Keratinocyte (primary cell): ENCODE results near the gene DNASE1. TPM values are rescaled to one million over a fixed set of nuclear protein-coding genes. Genes with fewer than 3 reads are reported as not detected.

Experiments
- DNase-seq: peaks from one replicate; pipeline ENCODE4 v3.0.0-alpha.2; 2011; ENCODE audit warnings: low read depth, missing footprints, low spot score
- FAIRE-seq: peaks from 2 replicates; lab custom pipeline; 2011; peaks lifted over from hg19 to GRCh38; lab: Jason Lieb, UNC
- H2AFZ ChIP-seq: 2 replicates; pipeline ENCODE4 v1.6.0; 2012; ENCODE audit warnings: low read length, control low read depth, inconsistent platforms; ENCODE audit not compliant: control insufficient read depth
- H3K27ac ChIP-seq: 2 replicates; pipeline ENCODE4 v1.5.1; 2011; ENCODE audit warnings: low read length; ENCODE audit not compliant: control insufficient read depth, insufficient read depth
- H3K27me3 ChIP-seq: 3 replicates; pipeline ENCODE4 v1.6.0; 2011; ENCODE audit warnings: low read length; ENCODE audit not compliant: control insufficient read depth, insufficient read depth; ENCODE audit errors: extremely low read depth
- H3K36me3 ChIP-seq, 2 experiments: 2 replicates in 1 of 2; 3 replicates in 1 of 2; pipeline ENCODE4 v1.5.1; 2011; ENCODE audit warnings: low read length in 2 of 2, mild to moderate bottlenecking in 1 of 2; ENCODE audit not compliant: control insufficient read depth in 2 of 2, insufficient read depth in 2 of 2; ENCODE audit errors: extremely low read depth in 1 of 2
- H3K4me1 ChIP-seq: 3 replicates; pipeline ENCODE4 v1.5.1; 2011; ENCODE audit warnings: low read length; ENCODE audit not compliant: control insufficient read depth, insufficient read depth; ENCODE audit errors: extremely low read depth
- H3K4me2 ChIP-seq: 3 replicates; pipeline ENCODE4 v1.6.0; 2011; ENCODE audit warnings: low read depth, low read length; ENCODE audit not compliant: control insufficient read depth, insufficient read depth; ENCODE audit errors: extremely low read depth
- H3K4me3 ChIP-seq, 3 experiments: fragments of 200-600 bp in 1 of 3; sonication (generic) in 1 of 3; 2 replicates in 2 of 3; 3 replicates in 1 of 3; pipeline ENCODE4 v1.5.1; 2011 to 2016; ENCODE audit warnings: low read length in 3 of 3, mild to moderate bottlenecking in 3 of 3, control low read depth in 2 of 3, inconsistent platforms in 1 of 3, low read depth in 1 of 3, mixed read lengths in 1 of 3, mixed run types in 1 of 3, moderate library complexity in 1 of 3; ENCODE audit not compliant: control insufficient read depth in 2 of 3, insufficient read depth in 2 of 3; ENCODE audit errors: extremely low read depth in 1 of 3
- H3K79me2 ChIP-seq: 2 replicates; pipeline ENCODE4 v1.6.0; 2012; ENCODE audit warnings: low read length; ENCODE audit not compliant: control insufficient read depth, insufficient read depth
- H3K9ac ChIP-seq: 3 replicates; pipeline ENCODE4 v1.6.0; 2011; ENCODE audit warnings: low read length; ENCODE audit not compliant: control insufficient read depth, insufficient read depth; ENCODE audit errors: extremely low read depth
- H3K9me1 ChIP-seq: 3 replicates; pipeline ENCODE4 v1.6.0; 2011; ENCODE audit warnings: low read length; ENCODE audit not compliant: control insufficient read depth, insufficient read depth; ENCODE audit errors: extremely low read depth
- H3K9me3 ChIP-seq: 2 replicates; pipeline ENCODE4 v1.5.1; 2012; ENCODE audit warnings: low read depth, low read length; ENCODE audit not compliant: control insufficient read depth
- H4K20me1 ChIP-seq: 3 replicates; pipeline ENCODE4 v1.6.0; 2011; ENCODE audit warnings: low read length; ENCODE audit not compliant: control insufficient read depth, insufficient read depth; ENCODE audit errors: extremely low read depth
- EZH2 ChIP-seq: IDR thresholded peaks from one replicate; pipeline ENCODE4 v1.6.1; 2012; ENCODE audit warnings: inconsistent platforms, mild to moderate bottlenecking, low read length, moderate library complexity
- dilution Hi-C: fragments of 300-500 bp; cut with MboI; formaldehyde crosslinking; loops from one replicate; pipeline ENCODE4 v1.7.0; 2020; ENCODE audit warnings: low sequenced_read_pairs; ENCODE audit not compliant: extremely low pct_ligation_motif_present
- polyA plus RNA-seq, 5 experiments: library from polyadenylated mRNA; depleted of rRNA in 3 of 5; stranded (reverse) in 3 of 5; stranded (forward) in 1 of 5; unstranded in 1 of 5; fragments of >200 nt; gene quantifications; 1 replicate in 1 of 5; 2 replicates in 3 of 5; 3 replicates in 1 of 5; pipeline versions ENCODE4 v1.2.1 to v1.2.3, GENCODE V29; 2011 to 2012; ENCODE audit warnings: missing spikeins in 2 of 5, low read depth in 1 of 5, low replicate concordance in 1 of 5
- TF ChIP-seq, protein P1 (sequence below), 3 experiments: IDR thresholded peaks in 1 of 3; conservative IDR thresholded peaks in 1 of 3; optimal IDR thresholded peaks in 1 of 3; 2 replicates in 2 of 3; 3 replicates in 1 of 3; pipeline versions ENCODE3 to v1.5.1; 2011; ENCODE audit warnings: low read length in 3 of 3, mild to moderate bottlenecking in 3 of 3, moderate library complexity in 2 of 3, control low read depth in 1 of 3, inconsistent platforms in 1 of 3; ENCODE audit not compliant: insufficient read depth in 2 of 3; ENCODE audit errors: extremely low read depth in 1 of 3

Gene DNASE1
- polyA plus RNA-seq, 1 donor (not counting 4 experiments of a cell fraction or from before 2014, with no cell fraction given), result 5.2 TPM

DNA sequence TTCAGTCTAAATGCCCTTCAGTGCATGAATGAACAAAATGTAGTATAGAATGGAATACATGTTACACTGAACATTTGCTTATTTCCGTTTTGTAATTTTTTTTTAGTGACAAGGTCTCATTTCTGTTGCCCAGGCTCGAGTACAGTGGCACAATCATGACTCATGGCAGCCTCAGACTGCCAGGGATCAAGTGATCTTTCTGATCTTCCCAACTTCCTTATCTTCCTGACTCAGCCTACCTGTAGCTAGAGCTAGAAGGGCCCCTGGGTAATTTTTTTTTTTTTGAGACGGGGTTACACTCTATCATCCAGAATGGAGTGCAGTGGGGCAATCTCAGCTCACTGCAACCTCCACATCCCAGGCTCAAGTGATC is 35.7 kb upstream of the DNASE1 start:
- Histone ChIP-seq H2AFZ (no peak overlapping the region), H3K9ac (no peak overlapping the region), H3K4me2 (peak overlapping the region; percentile 22), H3K36me3 (peaks cover 2 to 6% of the 10 kb centered on the region in 2 experiments), H3K4me1 (peaks cover 24% of the 10 kb centered on the region), H3K9me1 (no peaks in the 10 kb centered on the region), H3K27me3 (no peaks in the 10 kb centered on the region), H3K79me2 (peaks cover 30% of the 10 kb centered on the region), H3K27ac (no peak overlapping the region), H3K4me3 (no peak overlapping the region), H3K9me3 (no peaks in the 10 kb centered on the region), H4K20me1 (no peaks in the 10 kb centered on the region)
- dilution Hi-C loops, result no loop called here
- DNase-seq (peak; percentile 17), FAIRE-seq (peak; percentile 65)
- no peak for TF ChIP-seq EZH2
- TF ChIP-seq, protein P1, sequence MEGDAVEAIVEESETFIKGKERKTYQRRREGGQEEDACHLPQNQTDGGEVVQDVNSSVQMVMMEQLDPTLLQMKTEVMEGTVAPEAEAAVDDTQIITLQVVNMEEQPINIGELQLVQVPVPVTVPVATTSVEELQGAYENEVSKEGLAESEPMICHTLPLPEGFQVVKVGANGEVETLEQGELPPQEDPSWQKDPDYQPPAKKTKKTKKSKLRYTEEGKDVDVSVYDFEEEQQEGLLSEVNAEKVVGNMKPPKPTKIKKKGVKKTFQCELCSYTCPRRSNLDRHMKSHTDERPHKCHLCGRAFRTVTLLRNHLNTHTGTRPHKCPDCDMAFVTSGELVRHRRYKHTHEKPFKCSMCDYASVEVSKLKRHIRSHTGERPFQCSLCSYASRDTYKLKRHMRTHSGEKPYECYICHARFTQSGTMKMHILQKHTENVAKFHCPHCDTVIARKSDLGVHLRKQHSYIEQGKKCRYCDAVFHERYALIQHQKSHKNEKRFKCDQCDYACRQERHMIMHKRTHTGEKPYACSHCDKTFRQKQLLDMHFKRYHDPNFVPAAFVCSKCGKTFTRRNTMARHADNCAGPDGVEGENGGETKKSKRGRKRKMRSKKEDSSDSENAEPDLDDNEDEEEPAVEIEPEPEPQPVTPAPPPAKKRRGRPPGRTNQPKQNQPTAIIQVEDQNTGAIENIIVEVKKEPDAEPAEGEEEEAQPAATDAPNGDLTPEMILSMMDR (optimal IDR thresholded peaks at IDR 0.05 in 1 of 3, IDR thresholded peaks at IDR 0.05 in 1 of 3, conservative IDR thresholded peaks at IDR 0.05 in 1 of 3; ENCODE audit: extremely low read depth in 1 of 3, insufficient read depth in 2 of 3, low read length in 3 of 3), result no peak

DNA sequence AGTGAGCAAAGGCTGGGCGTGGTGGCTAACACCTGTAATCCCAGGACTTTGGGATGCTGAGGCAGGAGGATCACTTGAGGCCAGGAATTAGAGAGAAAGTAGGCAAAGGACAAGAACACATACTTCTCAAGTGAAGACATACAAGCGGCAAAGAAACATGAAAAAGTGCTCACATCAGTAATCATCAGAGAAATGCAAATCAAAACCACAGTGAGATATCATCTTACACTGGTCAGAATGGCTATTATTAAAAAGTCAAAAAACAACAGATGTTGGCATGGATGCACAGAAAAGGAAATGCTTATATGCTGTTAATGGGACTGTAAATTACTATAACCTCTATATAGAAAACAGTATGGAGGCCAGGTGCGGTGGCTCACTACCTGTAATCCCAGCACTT is 30.8 kb upstream of the DNASE1 start:
- H3K27me3 ChIP-seq, result no peaks in the 10 kb centered on the region
- H3K4me3 ChIP-seq, result no peak overlapping the region
- H3K4me2 ChIP-seq, result no peak overlapping the region
- no peaks in the 10 kb centered on the region for H3K9me3 ChIP-seq
- no peak overlapping the region for H3K27ac ChIP-seq
- DNase-seq (no peak), FAIRE-seq (no peak)
- H3K4me1 ChIP-seq, result peaks cover 10% of the 10 kb centered on the region
- H3K9me1 ChIP-seq, result no peaks in the 10 kb centered on the region
- no peaks in the 10 kb centered on the region for H4K20me1 ChIP-seq
- no peak overlapping the region for H3K9ac ChIP-seq
- peaks cover 9% of the 10 kb centered on the region for H3K79me2 ChIP-seq
- no peak for TF ChIP-seq EZH2
- TF ChIP-seq, protein P1 (optimal IDR thresholded peaks at IDR 0.05 in 1 of 3, IDR thresholded peaks at IDR 0.05 in 1 of 3, conservative IDR thresholded peaks at IDR 0.05 in 1 of 3; ENCODE audit: extremely low read depth in 1 of 3, insufficient read depth in 2 of 3, low read length in 3 of 3), result no peak
- no peaks in the 10 kb centered on the region for H3K36me3 ChIP-seq
- dilution Hi-C loops, result no loop called here
- H2AFZ ChIP-seq, result no peak overlapping the region
